HFFc6 (cell line): ENCODE results near the gene ZNRF1. TPM values are rescaled to one million over a fixed set of nuclear protein-coding genes. Genes with fewer than 3 reads are reported as not detected.

ENCODE experiments used
- DNase-seq: peaks from one replicate; pipeline ENCODE4 v3.0.0-alpha.2; 2018
- H3K27ac Mint-ChIP-seq: 2 replicates; pipeline ENCODE4 v1.8.0; 2020; ENCODE audit warnings: mild to moderate bottlenecking, mixed read lengths
- H3K27me3 Mint-ChIP-seq: 2 replicates; pipeline ENCODE4 v1.8.0; 2021; ENCODE audit warnings: mild to moderate bottlenecking, moderate library complexity, mixed read lengths; ENCODE audit not compliant: insufficient read depth
- H3K36me3 Mint-ChIP-seq: 2 replicates; pipeline ENCODE4 v1.8.0; 2021; ENCODE audit warnings: low read depth, mixed read lengths
- H3K4me1 Mint-ChIP-seq: 2 replicates; pipeline ENCODE4 v1.8.0; 2020; ENCODE audit warnings: low read depth, mixed read lengths
- H3K4me3 Mint-ChIP-seq: 2 replicates; pipeline ENCODE4 v1.8.0; 2020; ENCODE audit warnings: mild to moderate bottlenecking, moderate library complexity, mixed read lengths
- H3K9me3 Mint-ChIP-seq: 2 replicates; pipeline ENCODE4 v1.8.0; 2020; ENCODE audit warnings: mild to moderate bottlenecking, mixed read lengths
- CTCF ChIP-seq: fragments of 200-600 bp; sonication (generic); IDR thresholded peaks from 2 replicates; pipeline ENCODE4 v1.5.0; 2021; ENCODE audit warnings: antibody characterized with exemption, mild to moderate bottlenecking
- total RNA-seq, 6 experiments: library from RNA; stranded (reverse); fragmentation: NEBNext Ultra II Directional; extraction: Animal tissue kit (Norgen Biotek cat#: 25700); gene quantifications; 2 replicates in 1 of 6; 3 replicates in 5 of 6; pipeline ENCODE4 v1.2.3, GENCODE V29; 2021

ZNRF1 gene
- total RNA-seq, 6 experiments from 2014 or later: 21.7 to 31.3 (median 28.0) TPM

GRCh38 chr16:74954763-74955162 lies 44.1 kb upstream of the ZNRF1 start:
- no peak overlapping the region for H3K27ac Mint-ChIP-seq
- peaks cover 19% of the 10 kb centered on the region for H3K36me3 Mint-ChIP-seq
- peaks cover 1% of the 10 kb centered on the region; the same call in 1 of the 2 replicates for H3K27me3 Mint-ChIP-seq
- no peaks in the 10 kb centered on the region for H3K9me3 Mint-ChIP-seq
- no peak for DNase-seq
- no peak for TF ChIP-seq CTCF
- no peaks in the 10 kb centered on the region for H3K4me1 Mint-ChIP-seq
- H3K4me3 Mint-ChIP-seq: no peak overlapping the region

GRCh38 chr16:74973304-74973703 lies 25.5 kb upstream of the ZNRF1 start:
- Mint-ChIP-seq H3K9me3 (no peaks in the 10 kb centered on the region), H3K4me3 (no peak overlapping the region), H3K36me3 (peaks cover 2% of the 10 kb centered on the region; the same call in 1 of the 2 replicates), H3K27ac (no peak overlapping the region), H3K4me1 (no peaks in the 10 kb centered on the region), H3K27me3 (no peaks in the 10 kb centered on the region)
- DNase-seq: no peak
- TF ChIP-seq CTCF: no peak

GRCh38 chr16:74975591-74975990 lies 23.2 kb upstream of the ZNRF1 start:
- no peaks in the 10 kb centered on the region for H3K4me1 Mint-ChIP-seq
- no peaks in the 10 kb centered on the region for H3K9me3 Mint-ChIP-seq
- DNase-seq: no peak
- H3K27ac Mint-ChIP-seq: no peak overlapping the region
- peaks cover 4% of the 10 kb centered on the region; the same call in 1 of the 2 replicates for H3K36me3 Mint-ChIP-seq
- H3K4me3 Mint-ChIP-seq: no peak overlapping the region
- no peak for TF ChIP-seq CTCF
- no peaks in the 10 kb centered on the region for H3K27me3 Mint-ChIP-seq

GRCh38 chr16:74982256-74982655 lies 16.6 kb upstream of the ZNRF1 start:
- no peaks in the 10 kb centered on the region for H3K27me3 Mint-ChIP-seq
- no peak for TF ChIP-seq CTCF
- H3K36me3 Mint-ChIP-seq: peaks cover 9% of the 10 kb centered on the region; the same call in 1 of the 2 replicates
- no peak overlapping the region for H3K4me3 Mint-ChIP-seq
- H3K4me1 Mint-ChIP-seq: peaks cover 5% of the 10 kb centered on the region
- no peak for DNase-seq
- H3K27ac Mint-ChIP-seq: no peak overlapping the region
- H3K9me3 Mint-ChIP-seq: no peaks in the 10 kb centered on the region

DNA sequence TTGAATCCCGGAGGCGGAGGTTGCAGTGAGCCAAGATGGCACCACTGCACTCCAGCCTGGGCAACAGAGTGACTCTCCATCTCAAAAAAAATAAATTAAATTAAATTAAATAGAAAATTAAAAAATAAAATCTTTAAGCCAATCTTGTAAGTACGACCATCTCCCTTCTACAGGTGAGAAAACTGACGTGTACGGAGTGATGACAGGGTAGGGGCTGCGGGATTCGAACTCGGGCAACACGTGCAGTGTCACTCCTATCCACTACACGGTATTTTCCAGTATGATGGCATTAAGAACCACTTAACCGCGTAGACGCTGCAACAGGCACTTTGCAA lies 14.7 kb upstream of the ZNRF1 start:
- no peak for TF ChIP-seq CTCF
- Mint-ChIP-seq H3K4me1 (peaks cover 5% of the 10 kb centered on the region), H3K36me3 (peaks cover 4% of the 10 kb centered on the region; the same call in 1 of the 2 replicates), H3K4me3 (peak overlapping the region; percentile 90), H3K27me3 (no peaks in the 10 kb centered on the region), H3K9me3 (no peaks in the 10 kb centered on the region), H3K27ac (peak overlapping the region; percentile 77)
- DNase-seq: no peak
